GM06990 (cell line): ENCODE data around the gene SCCPDH.

ENCODE experiments used
- DNase-seq: peaks from one replicate; pipeline ENCODE4 v3.0.0-alpha.2; 2011; ENCODE audit not compliant: insufficient read length; ENCODE audit errors: extremely low read depth
- H3K27me3 ChIP-seq: replicated peaks from 2 replicates; pipeline ENCODE4 v1.6.0; 2011; ENCODE audit warnings: low read length; ENCODE audit not compliant: control insufficient read depth, insufficient read depth
- H3K36me3 ChIP-seq: 2 replicates; pipeline ENCODE4 v1.5.1; 2011; ENCODE audit warnings: low read length; ENCODE audit not compliant: control insufficient read depth, insufficient read depth
- H3K4me3 ChIP-seq: replicated peaks from 2 replicates; pipeline ENCODE4 v1.5.1; 2011; ENCODE audit warnings: low read depth, mild to moderate bottlenecking, control low read depth, low read length
- TF ChIP-seq, protein P1 (sequence below): IDR thresholded peaks from 2 replicates; pipeline ENCODE4 v1.5.1; 2011; ENCODE audit warnings: low read length, control low read depth, mild to moderate bottlenecking, inconsistent platforms; ENCODE audit not compliant: insufficient read depth, poor library complexity, severe bottlenecking

SCCPDH gene

DNA sequence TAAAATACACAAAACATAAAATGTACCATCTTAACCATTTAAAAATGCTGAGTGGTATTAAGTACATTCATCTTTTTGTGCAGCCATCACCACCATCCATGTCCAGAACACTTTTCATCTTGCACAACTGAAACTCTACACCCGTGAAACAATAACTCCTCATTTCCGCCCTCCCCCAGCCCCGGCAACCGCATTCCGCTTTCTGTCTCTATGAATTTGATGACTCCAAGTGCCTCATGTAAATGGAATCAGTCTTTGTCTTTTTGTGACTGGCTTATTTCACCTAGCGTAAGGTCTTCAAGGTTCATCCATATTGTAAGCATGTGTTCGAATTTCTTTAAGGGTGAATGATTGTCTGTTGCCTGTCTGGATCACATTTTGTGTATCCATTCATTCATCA, 37.2 kb downstream of the SCCPDH start:
- no peak for DNase-seq
- Histone ChIP-seq H3K27me3 (no peaks in the 10 kb centered on the region), H3K4me3 (no peak overlapping the region), H3K36me3 (no peaks in the 10 kb centered on the region)
- TF ChIP-seq, protein P1, sequence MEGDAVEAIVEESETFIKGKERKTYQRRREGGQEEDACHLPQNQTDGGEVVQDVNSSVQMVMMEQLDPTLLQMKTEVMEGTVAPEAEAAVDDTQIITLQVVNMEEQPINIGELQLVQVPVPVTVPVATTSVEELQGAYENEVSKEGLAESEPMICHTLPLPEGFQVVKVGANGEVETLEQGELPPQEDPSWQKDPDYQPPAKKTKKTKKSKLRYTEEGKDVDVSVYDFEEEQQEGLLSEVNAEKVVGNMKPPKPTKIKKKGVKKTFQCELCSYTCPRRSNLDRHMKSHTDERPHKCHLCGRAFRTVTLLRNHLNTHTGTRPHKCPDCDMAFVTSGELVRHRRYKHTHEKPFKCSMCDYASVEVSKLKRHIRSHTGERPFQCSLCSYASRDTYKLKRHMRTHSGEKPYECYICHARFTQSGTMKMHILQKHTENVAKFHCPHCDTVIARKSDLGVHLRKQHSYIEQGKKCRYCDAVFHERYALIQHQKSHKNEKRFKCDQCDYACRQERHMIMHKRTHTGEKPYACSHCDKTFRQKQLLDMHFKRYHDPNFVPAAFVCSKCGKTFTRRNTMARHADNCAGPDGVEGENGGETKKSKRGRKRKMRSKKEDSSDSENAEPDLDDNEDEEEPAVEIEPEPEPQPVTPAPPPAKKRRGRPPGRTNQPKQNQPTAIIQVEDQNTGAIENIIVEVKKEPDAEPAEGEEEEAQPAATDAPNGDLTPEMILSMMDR: no peak

DNA sequence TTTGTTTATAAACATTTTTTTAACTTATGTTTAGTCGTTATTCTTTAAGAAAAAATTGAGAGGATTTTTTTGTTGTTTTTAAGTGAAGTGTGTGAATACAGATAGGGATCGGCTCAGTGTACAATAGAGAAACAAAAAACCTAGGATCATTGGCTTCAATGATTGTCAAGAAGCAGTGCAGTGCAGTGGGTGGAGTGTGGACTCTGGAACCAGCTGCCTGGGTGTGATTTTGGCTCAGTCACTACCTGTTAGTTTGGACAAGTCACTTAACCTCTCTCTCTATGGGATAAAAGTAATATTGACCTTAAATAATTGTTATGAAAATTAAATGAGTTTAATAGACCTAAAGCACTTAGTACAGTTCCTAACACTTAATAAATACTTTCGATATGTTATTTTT, 41.3 kb downstream of the SCCPDH start:
- DNase-seq: no peak
- Histone ChIP-seq H3K27me3 (no peaks in the 10 kb centered on the region), H3K4me3 (no peak overlapping the region), H3K36me3 (peaks cover 2% of the 10 kb centered on the region)
- TF ChIP-seq, protein P1: no peak

DNA sequence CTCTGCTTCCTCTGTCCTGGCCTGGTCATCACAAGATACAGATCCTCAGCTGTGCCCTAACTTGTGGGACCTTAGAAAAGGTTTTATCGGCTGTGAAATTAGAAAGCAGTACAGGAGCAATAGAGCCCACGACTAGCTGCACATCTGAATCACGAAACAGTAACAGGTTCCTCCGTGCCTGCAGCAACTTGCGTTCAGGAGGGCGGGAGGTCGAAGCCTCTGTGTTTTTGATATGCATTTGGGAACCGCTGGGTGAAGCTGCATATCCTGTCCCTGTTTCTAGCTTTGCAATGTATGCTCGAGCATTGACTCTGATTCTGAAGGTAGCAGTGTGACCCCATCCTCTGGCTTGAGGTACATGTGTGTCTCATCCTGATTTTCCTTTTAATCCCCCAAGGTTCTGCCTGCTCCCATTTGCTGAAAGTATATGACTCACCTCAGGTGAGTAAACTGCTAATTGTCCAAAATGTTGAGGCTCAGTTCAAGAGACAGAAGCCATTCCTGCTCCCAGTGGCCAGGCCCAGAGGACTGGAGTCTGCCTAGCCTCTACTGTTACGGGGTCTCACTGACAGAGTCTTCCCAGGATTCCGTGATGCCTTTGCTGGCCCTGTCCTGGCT, 44.3 kb downstream of the SCCPDH start:
- TF ChIP-seq, protein P1: no peak
- no peak for DNase-seq
- Histone ChIP-seq H3K36me3 (peaks cover 4% of the 10 kb centered on the region), H3K4me3 (no peak overlapping the region), H3K27me3 (no peaks in the 10 kb centered on the region)

DNA sequence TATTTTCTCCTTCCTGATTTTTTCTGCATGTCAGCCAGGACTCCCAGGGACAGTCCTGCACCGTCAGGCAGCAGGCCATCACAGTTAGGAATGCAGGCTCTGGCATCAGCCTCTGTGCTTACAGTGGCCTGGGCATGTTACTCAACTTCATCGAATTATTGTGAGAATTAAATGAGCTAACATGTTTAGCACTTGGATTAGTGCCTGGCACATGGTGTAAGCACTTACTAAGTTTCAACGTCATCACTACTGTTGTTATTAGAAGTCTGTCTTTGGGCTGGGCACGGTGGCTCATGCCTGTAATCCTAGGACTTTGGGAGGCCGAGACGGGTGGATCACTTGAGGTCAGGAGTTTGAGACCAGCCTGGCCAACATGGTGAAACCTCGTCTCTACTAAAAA, 45.1 kb downstream of the SCCPDH start:
- no peak for DNase-seq
- H3K4me3 ChIP-seq: no peak overlapping the region
- H3K36me3 ChIP-seq: peaks cover 4% of the 10 kb centered on the region
- TF ChIP-seq, protein P1: no peak
- no peaks in the 10 kb centered on the region for H3K27me3 ChIP-seq

DNA sequence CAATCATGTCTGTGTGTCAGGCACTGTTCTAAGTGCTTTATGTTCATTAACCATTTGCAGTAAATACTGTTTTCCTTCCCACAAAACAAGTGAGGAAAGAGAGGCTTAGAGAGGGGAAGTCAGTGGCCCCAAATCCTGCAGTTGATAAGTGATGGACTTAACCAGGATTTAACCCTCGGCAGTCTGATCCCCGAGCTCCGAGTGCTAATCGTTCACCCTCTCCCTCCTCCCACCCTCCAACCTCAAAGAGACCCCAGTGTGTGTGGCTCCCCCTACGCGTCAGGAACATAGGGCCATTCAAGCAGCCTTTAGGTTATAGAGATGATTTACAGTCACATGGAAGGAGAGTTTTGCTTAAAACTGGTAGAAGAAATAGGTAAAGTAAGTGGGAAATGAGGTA, 47.2 kb downstream of the SCCPDH start:
- Histone ChIP-seq H3K4me3 (no peak overlapping the region), H3K36me3 (peaks cover 4% of the 10 kb centered on the region), H3K27me3 (no peaks in the 10 kb centered on the region)
- DNase-seq: no peak
- TF ChIP-seq, protein P1: no peak

DNA sequence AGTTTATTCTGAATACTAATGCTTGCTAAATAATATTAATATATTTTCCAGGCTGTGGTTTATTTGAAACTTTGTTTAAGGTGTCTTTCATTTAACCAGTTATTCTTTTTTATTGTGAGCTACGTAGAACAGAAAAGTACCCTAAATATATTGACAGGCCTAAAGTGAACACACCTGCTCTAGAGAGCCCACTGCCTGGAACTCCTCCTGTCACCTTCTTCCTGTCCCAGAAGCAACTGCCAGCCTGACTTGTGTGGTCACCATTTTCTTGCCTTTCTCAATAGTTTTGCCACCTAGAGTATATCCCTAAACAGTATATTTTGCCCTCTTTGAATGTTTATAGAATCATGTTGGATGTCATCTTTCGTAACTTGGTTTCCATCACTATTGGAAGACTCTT, 48.5 kb downstream of the SCCPDH start:
- no peaks in the 10 kb centered on the region for H3K27me3 ChIP-seq
- peaks cover 4% of the 10 kb centered on the region for H3K36me3 ChIP-seq
- TF ChIP-seq, protein P1: no peak
- DNase-seq: no peak
- no peak overlapping the region for H3K4me3 ChIP-seq
